Measurements from ENCODE around the gene PXDN.

The PXDN gene

DNA sequence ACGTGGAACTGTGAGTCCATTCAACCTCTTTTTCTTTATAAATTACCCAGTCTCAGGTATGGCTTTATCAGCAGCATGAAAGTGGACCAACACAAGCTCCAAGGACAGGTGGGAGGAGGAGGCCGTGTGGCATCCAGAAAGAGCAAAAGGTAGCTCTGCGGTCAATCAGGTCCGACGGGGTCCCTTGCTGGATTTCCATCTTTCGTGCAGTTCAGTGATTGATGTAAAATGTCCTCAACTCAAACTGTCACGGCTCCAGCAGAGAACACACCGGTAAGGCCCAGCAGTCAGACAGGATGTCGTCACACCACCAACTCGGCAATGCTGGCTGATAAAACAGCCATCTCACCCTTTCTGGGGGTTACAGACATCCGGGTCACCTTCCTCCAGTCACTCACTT, 123.3 kb downstream of the PXDN start:
- Mint-ChIP-seq H3K4me1 (no peaks in the 10 kb centered on the region), H3K27me3 (no peaks in the 10 kb centered on the region), H3K9me3 (peaks cover 6% of the 10 kb centered on the region), H3K4me3 (no peak overlapping the region), H3K27ac (no peak overlapping the region), H3K36me3 (no peaks in the 10 kb centered on the region)
- ATAC-seq, result no peak

DNA sequence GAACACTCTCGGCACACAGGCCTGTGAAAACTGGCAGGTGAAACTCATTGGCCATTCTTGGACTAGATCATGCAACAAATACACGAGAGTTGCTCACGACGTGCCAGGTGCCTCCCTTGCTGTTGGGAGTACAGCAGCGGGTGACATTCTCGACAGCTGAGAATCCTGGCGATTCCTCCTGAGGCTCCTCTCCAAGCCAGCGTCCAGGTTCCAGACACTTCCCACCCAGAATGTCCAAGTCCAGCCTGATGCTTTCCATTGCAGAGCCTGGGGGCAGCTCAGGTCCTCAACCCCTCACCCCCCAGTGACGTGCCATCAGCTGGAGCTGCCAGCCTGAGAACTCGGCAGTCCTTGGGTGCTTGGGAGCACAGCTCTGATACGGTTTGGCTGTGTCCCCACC, 124.2 kb downstream of the PXDN start:
- Mint-ChIP-seq H3K27me3 (no peaks in the 10 kb centered on the region), H3K36me3 (no peaks in the 10 kb centered on the region), H3K27ac (no peak overlapping the region), H3K9me3 (peaks cover 6% of the 10 kb centered on the region), H3K4me3 (no peak overlapping the region), H3K4me1 (peaks cover under 1% of the 10 kb centered on the region)
- no peak for ATAC-seq

DNA sequence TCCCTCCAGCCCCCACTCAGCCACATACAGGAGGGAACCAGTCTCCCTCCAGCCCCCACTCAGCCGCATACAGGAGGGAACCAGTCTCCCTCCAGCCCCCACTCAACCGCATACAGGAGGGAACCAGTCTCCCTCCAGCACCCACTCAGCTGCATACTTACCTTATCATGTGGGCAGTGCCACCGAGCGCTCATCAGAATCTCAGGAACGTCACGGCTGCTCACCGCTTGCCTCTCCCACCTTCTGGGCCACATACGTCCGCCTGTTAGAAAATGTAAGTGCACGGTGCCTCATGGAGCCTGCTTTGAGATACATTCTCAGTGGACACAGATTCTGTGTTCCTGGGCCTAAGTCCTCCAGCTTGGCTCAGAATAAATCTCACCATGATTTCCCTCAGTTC, 124.8 kb downstream of the PXDN start:
- no peaks in the 10 kb centered on the region for H3K27me3 Mint-ChIP-seq
- no peaks in the 10 kb centered on the region for H3K36me3 Mint-ChIP-seq
- H3K27ac Mint-ChIP-seq, result no peak overlapping the region
- H3K9me3 Mint-ChIP-seq, result peaks cover 7% of the 10 kb centered on the region
- ATAC-seq, result no peak
- no peak overlapping the region for H3K4me3 Mint-ChIP-seq
- peaks cover 6% of the 10 kb centered on the region for H3K4me1 Mint-ChIP-seq

DNA sequence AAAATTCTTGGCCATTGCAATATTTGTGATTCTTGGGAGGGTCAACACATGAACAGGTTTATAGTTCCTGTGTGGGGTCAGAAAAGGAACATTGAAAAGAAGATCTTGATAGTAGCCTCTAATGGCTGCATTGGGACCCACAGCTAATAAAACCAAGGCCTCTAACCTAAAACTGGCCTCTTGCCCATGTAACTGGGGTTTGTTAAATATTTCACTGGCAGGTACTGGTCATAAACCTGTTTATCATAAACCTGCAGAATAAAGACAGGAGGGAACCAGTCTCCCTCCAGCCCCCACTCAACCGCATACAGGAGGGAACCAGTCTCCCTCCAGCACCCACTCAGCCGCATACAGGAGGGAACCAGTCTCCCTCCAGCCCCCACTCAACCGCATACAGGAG, 125.3 kb downstream of the PXDN start:
- Mint-ChIP-seq H3K27ac (no peak overlapping the region), H3K4me3 (no peak overlapping the region), H3K36me3 (no peaks in the 10 kb centered on the region), H3K9me3 (peaks cover 9% of the 10 kb centered on the region), H3K4me1 (peaks cover 9% of the 10 kb centered on the region), H3K27me3 (no peaks in the 10 kb centered on the region)
- ATAC-seq, result no peak

DNA sequence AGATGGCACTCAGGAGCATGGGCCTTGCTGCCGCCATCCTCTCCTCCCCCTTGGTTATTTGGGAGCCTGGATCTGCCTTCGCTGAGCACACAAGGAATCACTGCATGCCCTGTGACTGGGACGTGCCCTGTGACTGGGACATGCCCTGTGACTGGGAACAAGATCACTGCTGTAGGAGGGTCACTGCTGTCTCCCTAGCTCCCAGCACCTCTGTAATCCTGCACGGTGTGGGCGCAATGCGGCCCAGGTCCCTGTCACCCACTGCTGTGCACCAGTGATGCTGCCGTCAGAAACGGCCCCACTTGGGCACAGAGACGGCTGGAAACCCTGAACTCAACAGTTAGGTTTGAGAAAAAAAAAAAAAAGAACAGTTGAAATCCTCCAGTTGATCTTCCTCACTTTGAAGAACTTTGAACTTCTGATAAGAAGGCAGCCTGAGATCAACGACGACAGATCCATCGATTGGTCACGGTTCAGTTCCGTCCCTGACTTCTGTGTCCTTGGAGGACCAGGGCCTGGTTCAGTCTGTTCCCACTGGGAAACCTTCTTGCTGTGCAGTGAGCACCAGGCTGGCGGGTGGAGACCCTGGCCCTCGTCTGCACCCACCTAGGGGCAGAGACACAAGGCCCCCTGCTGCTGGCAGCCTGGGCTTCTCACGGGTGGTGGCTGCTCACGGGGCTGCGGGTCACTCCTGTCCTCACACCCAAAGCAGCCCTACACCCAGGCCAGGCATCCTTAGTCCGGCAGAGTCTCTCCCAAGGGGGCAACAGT, 125.9 kb downstream of the PXDN start:
- Mint-ChIP-seq H3K9me3 (peaks cover 9% of the 10 kb centered on the region), H3K27me3 (no peaks in the 10 kb centered on the region), H3K36me3 (no peaks in the 10 kb centered on the region), H3K4me1 (peaks cover 9% of the 10 kb centered on the region), H3K27ac (no peak overlapping the region), H3K4me3 (no peak overlapping the region)
- ATAC-seq, result peak; percentile 22

DNA sequence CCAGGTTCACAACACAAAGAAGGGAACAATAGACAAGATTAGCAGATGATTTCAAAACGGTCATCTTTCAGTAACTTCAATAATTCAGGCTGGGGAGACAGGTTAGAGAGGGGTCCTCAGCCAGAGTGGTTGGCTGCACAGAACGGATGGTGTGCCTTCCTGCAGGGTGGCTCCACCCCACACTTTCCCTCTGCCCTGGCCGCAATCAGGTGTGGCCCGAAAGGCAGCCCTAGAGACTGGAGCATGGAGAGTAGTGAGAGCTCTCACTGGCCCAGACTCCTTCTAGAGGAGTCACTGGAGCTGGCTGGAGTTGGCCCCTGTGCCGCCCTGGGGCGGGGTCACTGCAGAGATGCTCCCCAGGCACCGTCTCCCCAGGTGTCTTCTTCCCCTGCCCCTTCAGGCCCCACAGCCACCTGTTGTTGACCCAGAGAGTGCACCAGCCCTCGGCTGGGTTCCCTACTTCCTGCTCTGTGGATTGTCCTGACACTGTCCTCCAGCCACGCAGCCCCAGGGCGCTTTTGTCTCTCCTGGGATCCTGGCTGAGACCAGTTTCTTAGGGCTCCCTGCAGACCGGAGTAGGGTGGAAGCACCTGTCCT, 126.8 kb downstream of the PXDN start:
- peak; percentile 16 for ATAC-seq
- no peak overlapping the region for H3K4me3 Mint-ChIP-seq
- peaks cover 9% of the 10 kb centered on the region for H3K9me3 Mint-ChIP-seq
- peaks cover 2% of the 10 kb centered on the region for H3K36me3 Mint-ChIP-seq
- no peak overlapping the region for H3K27ac Mint-ChIP-seq
- peaks cover 12% of the 10 kb centered on the region for H3K4me1 Mint-ChIP-seq
- peaks cover 4% of the 10 kb centered on the region for H3K27me3 Mint-ChIP-seq

DNA sequence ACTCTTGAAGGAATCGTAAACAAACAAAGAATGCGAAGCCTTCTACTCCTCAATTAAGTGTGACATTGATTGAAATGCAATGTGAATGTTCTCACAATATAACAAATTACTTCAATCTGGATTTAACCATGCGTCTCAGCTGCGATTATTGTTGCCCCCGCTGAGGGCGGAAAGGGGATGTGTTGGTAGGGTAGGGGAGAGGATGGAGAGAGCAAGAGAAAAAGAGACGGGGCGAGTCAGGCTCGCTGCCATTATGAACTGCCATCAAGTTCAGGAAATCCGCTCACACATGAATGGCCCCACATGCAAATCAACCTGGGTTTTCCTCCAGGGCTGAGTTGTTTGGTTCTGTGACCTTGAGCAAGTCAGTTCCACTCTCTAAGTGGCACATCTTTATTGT, 129.8 kb downstream of the PXDN start:
- peaks cover 22% of the 10 kb centered on the region for H3K27me3 Mint-ChIP-seq
- no peak overlapping the region for H3K4me3 Mint-ChIP-seq
- H3K9me3 Mint-ChIP-seq, result peaks cover 3% of the 10 kb centered on the region
- peaks cover 15% of the 10 kb centered on the region for H3K4me1 Mint-ChIP-seq
- H3K36me3 Mint-ChIP-seq, result peaks cover 6% of the 10 kb centered on the region
- H3K27ac Mint-ChIP-seq, result no peak overlapping the region
- peak; percentile 67 for ATAC-seq

DNA sequence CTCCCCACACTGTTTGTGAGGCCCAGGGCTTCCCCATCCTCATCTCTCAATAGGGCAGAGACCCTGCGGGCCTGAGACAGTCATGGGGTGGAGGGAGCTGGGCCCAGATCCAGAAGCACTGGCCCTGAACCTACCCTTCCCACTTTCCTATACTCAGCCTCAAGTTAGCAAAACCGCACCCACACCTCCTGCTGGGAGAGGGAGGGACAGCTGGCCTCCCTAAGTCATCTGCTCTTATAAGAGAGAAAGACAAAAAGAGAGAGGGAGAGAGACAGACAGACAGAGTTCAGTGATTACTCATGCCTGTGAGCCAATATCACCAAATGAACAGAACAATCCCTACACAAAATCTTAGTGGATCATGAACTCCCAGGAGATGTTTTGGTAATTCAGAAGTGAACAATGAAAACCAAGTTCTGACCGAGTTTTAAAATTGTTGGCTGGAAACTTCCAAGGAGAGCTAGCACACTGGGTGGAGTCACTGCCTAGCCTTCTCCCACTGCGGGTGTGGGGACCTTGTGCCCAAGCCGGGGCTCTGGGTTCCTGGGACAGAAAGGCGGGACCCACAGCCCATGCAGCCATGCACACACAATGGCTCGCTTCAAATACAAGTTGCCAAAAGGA, 130.5 kb downstream of the PXDN start:
- no peak for ATAC-seq
- Mint-ChIP-seq H3K9me3 (peaks cover 3% of the 10 kb centered on the region), H3K36me3 (peaks cover 6% of the 10 kb centered on the region), H3K4me1 (peaks cover 15% of the 10 kb centered on the region), H3K27ac (no peak overlapping the region), H3K27me3 (peaks cover 22% of the 10 kb centered on the region), H3K4me3 (no peak overlapping the region)

DNA sequence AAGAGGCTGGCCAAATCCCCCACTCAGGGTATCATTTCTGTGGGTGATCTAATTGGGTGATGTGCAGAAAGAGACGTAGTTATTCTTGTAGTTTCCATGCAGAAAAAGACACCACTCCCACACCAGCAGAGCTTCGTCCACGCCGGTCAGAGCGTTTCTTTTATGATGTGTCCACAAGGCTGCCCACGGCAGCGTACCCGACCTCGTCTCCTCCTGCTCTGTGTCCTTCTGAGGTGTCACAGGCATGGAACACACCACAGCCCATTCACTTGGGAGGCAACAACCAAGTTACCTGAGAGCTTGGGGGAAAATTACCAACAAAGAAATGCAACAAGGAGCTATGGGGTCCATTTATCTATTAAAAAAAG, 131.3 kb downstream of the PXDN start:
- Mint-ChIP-seq H3K4me3 (no peak overlapping the region), H3K27me3 (peaks cover 22% of the 10 kb centered on the region), H3K9me3 (peaks cover 3% of the 10 kb centered on the region), H3K27ac (no peak overlapping the region), H3K36me3 (peaks cover 6% of the 10 kb centered on the region), H3K4me1 (peaks cover 15% of the 10 kb centered on the region)
- no peak for ATAC-seq

DNA sequence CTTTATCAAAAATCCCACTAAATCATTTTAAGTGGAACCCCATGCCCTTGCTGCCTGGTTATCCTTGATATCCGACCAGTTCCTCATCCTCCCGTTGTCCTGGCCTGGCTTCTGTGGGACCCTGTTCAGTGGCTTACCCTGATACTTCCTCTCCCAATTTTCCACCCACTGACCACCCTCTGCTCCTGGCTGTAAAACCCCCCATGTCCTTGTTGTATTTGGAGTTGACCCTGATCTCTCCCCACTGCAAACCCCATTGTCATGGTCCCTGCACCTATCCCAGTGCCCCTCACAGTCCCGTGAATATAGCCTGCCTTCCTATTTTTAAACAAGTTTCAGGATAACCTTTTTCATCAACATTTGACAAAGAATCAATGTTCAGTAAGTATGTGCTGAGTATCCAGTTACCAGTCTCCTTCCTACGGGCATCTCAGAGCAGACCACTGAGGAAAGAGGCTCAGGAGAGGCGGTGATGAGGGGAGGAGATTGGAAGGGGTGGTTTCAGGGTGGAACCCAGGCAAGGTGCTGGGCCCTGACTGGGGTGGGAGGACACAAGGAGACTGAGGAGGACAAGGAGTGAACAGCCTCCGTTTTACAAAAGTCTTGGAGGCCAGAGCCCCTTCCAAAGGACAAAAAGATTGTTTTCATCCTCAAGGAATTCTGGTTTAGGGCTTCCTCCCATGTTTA, 131.8 kb downstream of the PXDN start:
- Mint-ChIP-seq H3K4me1 (peaks cover 15% of the 10 kb centered on the region), H3K9me3 (peaks cover 3% of the 10 kb centered on the region), H3K4me3 (no peak overlapping the region), H3K27ac (no peak overlapping the region), H3K36me3 (peaks cover 6% of the 10 kb centered on the region), H3K27me3 (peaks cover 22% of the 10 kb centered on the region)
- ATAC-seq, result no peak

DNA sequence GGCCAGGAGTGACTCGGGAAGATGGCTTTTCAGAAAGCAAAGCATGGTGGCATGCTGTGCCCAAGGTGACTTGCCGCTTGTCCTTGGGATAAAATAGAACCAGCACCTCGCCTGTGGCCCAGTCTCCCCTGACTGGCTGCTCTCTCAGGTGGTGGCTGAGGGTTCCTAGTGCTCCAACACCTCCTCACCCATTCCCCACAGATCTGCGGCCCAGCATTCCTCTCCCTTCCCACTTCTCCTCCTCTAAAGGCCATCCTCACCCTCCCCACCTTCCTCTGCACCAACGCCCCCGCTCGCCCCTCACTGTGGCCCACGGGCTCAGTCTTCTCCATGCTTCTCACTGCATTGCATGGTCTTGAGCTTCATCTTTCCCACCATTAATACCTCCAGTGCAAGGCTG, 132.4 kb downstream of the PXDN start:
- peaks cover 3% of the 10 kb centered on the region for H3K9me3 Mint-ChIP-seq
- H3K4me3 Mint-ChIP-seq, result no peak overlapping the region
- no peak for ATAC-seq
- H3K36me3 Mint-ChIP-seq, result peaks cover 6% of the 10 kb centered on the region
- H3K4me1 Mint-ChIP-seq, result peaks cover 20% of the 10 kb centered on the region
- no peak overlapping the region for H3K27ac Mint-ChIP-seq
- peaks cover 27% of the 10 kb centered on the region for H3K27me3 Mint-ChIP-seq

DNA sequence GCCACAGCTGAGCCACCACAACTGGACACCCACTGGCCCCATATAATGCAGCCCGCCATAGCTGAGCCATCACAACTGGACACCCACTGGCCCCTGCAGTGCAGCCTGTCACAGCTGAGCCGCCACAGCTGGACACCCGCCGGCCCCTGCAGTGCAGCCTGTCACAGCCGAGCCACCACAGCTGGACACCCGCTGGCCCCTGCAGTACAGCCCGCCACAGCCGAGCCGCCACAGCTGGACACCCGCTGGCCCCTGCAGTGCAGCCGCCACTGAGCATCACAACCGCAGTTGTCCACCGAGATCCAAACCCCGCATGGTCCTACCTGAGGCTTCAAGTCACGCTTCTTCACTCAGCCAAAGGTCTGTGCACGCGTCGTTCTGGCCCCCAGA, 134.2 kb downstream of the PXDN start:
- Mint-ChIP-seq H3K9me3 (peaks cover 3% of the 10 kb centered on the region), H3K36me3 (peaks cover 6% of the 10 kb centered on the region), H3K4me1 (peaks cover 27% of the 10 kb centered on the region), H3K27me3 (peaks cover 33% of the 10 kb centered on the region), H3K4me3 (no peak overlapping the region), H3K27ac (no peak overlapping the region)
- no peak for ATAC-seq

DNA sequence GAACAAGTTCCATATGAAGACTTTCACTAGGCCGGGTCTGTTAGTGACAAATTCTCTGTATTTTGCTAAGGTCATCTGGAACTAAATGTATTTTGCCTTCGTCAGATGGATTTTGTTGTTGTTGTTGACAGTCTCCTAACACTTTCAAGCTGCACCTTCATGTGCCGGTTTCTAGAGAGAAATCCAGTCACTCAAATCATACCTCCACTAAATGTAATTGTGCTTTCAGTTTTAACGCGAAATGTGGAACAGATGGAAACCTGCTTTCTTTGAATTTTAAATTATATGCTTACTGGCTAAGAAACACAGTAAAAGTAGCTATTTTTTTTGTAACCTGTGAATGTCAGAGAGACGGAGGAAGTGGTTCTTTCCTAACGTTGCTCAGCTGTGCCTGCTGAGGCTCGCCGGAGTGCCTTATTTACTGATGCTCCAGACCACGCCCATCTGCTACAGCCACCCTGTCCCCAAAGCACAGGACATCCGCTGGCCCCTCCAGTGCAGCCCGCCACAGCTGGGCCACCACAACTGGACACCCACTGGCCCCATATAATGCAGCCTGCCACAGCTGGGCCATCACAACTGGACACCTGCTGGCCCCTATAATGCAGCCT, 134.7 kb downstream of the PXDN start:
- peaks cover 33% of the 10 kb centered on the region for H3K27me3 Mint-ChIP-seq
- peaks cover 22% of the 10 kb centered on the region for H3K4me1 Mint-ChIP-seq
- no peak for ATAC-seq
- H3K36me3 Mint-ChIP-seq, result peaks cover 6% of the 10 kb centered on the region
- H3K9me3 Mint-ChIP-seq, result peaks cover 2% of the 10 kb centered on the region
- H3K4me3 Mint-ChIP-seq, result no peak overlapping the region
- no peak overlapping the region for H3K27ac Mint-ChIP-seq

DNA sequence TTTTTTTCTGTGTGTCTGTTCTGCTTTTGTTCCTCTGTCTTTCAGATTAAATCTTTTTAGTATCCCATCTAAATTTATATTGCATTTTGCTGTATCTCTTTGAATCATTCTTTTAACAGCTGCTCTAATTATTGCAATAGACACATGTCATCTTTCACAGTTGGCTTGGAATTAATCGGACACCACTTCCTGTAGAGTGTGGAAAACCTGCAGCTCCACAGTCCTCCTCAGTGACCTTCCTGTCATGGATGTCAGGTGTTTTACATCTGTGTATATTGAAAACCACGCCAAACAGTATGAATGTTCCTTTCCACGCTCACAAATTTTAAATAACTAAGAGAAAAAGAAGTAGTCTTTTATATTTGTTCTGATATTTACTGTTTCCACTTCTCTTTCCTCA, 135.3 kb downstream of the PXDN start:
- Mint-ChIP-seq H3K27ac (no peak overlapping the region), H3K4me3 (no peak overlapping the region), H3K27me3 (peaks cover 33% of the 10 kb centered on the region), H3K4me1 (peaks cover 18% of the 10 kb centered on the region), H3K9me3 (no peaks in the 10 kb centered on the region), H3K36me3 (peaks cover 6% of the 10 kb centered on the region)
- no peak for ATAC-seq

DNA sequence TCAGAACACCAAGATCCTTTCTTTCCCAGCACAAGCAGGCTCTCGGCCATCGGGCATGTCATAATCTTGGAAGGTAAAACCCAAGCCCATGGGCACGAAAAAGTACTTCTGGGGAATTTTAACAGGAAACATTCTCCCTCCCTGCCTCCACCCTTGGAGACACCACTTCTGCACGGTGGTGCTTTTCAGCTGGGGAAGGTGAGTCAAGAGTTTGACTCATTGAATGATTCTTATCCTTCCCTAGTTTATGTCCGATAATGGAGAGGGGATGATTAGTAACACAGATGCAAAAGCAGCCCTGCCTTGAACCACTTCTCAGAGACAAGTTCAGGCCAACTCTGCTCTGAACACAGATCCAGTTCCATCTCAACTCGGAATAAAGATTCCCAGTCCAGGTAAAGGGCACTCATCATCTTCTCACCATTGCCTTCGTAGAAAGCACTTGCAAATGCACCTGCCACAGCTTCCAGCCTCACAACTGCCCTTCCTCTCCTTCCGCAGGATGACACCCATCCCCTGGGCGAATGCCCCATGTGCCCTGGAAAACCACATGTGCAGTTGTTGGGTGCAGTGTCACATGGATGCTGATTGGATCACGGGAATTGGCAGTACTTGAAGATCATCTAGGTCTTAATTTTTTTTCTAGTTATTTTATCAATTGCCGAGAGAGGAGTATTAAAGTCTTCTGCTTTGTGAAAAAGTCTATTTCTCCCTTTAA, 136.2 kb downstream of the PXDN start:
- Mint-ChIP-seq H3K36me3 (peaks cover 6% of the 10 kb centered on the region), H3K27ac (no peak overlapping the region)

More for the DNA sequence above, 136.2 kb downstream of the PXDN start:
- no peak for ATAC-seq
- Mint-ChIP-seq H3K9me3 (no peaks in the 10 kb centered on the region), H3K4me3 (no peak overlapping the region), H3K4me1 (peaks cover 18% of the 10 kb centered on the region), H3K27me3 (peaks cover 33% of the 10 kb centered on the region)
